AG09319 (cell line): ENCODE results near the gene FLOT1.

Experiments
- DNase-seq: peaks from one replicate; pipeline ENCODE4 v3.0.0-alpha.2; 2010; ENCODE audit warnings: low read depth; ENCODE audit errors: extremely low read depth
- CTCF ChIP-seq: IDR thresholded peaks from 2 replicates; pipeline ENCODE4 v1.5.1; 2011; ENCODE audit warnings: low read depth, mild to moderate bottlenecking, inconsistent platforms, low read length, moderate library complexity

FLOT1 gene

GRCh38 chr6:30742316-30743098 is at the start of gene FLOT1:
Gene FLOT1 (minus strand): TSS chr6:30742687. CDS start chr6:30742189, 498 bp downstream.
- peak; percentile 98 for DNase-seq

GRCh38 chr6:30790724-30791383 is 48.4 kb upstream of the FLOT1 start:
- DNase-seq, result no peak
- no peak for TF ChIP-seq CTCF

More at GRCh38 chr6:30742316-30743098, at the start of gene FLOT1:
- TF ChIP-seq CTCF, result no peak

- TF ChIP-seq CTCF, result no peak
- no peak for DNase-seq
These were observed 47.1 kb upstream of the FLOT1 start for GRCh38 chr6:30789606-30790005.

- DNase-seq, result no peak
- no peak for TF ChIP-seq CTCF
These were observed 45.5 kb upstream of the FLOT1 start for GRCh38 chr6:30787954-30788353.

- no peak for TF ChIP-seq CTCF
- DNase-seq, result no peak
These were observed 40.0 kb upstream of the FLOT1 start for GRCh38 chr6:30782425-30783014.

- DNase-seq, result peak; percentile 98
- no peak for TF ChIP-seq CTCF
These were observed 39.4 kb upstream of the FLOT1 start for GRCh38 chr6:30781743-30782424.
